Naive B cell (primary cell): ENCODE data around the gene RPTOR. TPM values are rescaled to one million over a fixed set of nuclear protein-coding genes. Genes with fewer than 3 reads are reported as not detected.
A peak's percentile ranks its signal among the peaks of the same experiment; 100 is the strongest.

Experiments used
- ATAC-seq, 2 donors: fragments of 150-1000 bp; cut with Tn5 transposase; 2 replicates each; pipeline ENCODE4 v1.10.0; 2021; ENCODE audit warnings: low read depth in 2 of 2, mild to moderate bottlenecking in 2 of 2, moderate library complexity in 2 of 2
- DNase-seq: peaks from one replicate; pipeline ENCODE4 v3.0.0; 2022
- H3K27ac Mint-ChIP-seq, 6 donors: one replicate each; pipeline ENCODE4 v1.8.0; 2020 to 2022; ENCODE audit warnings: mild to moderate bottlenecking in 6 of 6, mixed read lengths in 6 of 6, moderate library complexity in 5 of 6, inconsistent platforms in 2 of 6
- H3K27me3 Mint-ChIP-seq, 3 donors: one replicate each; pipeline ENCODE4 v1.8.0; 2021 to 2022; ENCODE audit warnings: mixed read lengths in 3 of 3, mild to moderate bottlenecking in 1 of 3
- H3K36me3 Mint-ChIP-seq, 2 donors: one replicate each; pipeline ENCODE4 v1.8.0; 2020 to 2022; ENCODE audit warnings: mixed read lengths in 2 of 2, inconsistent platforms in 1 of 2, mild to moderate bottlenecking in 1 of 2
- H3K4me1 Mint-ChIP-seq, 3 donors: one replicate each; pipeline ENCODE4 v1.8.0; 2020 to 2022; ENCODE audit warnings: mixed read lengths in 3 of 3, inconsistent platforms in 1 of 3, mild to moderate bottlenecking in 1 of 3, moderate library complexity in 1 of 3
- H3K4me3 Mint-ChIP-seq, 8 donors: one replicate each; pipeline ENCODE4 v1.8.0; 2020 to 2022; ENCODE audit warnings: mild to moderate bottlenecking in 8 of 8, mixed read lengths in 8 of 8, moderate library complexity in 8 of 8, inconsistent platforms in 2 of 8
- H3K9me3 Mint-ChIP-seq, 7 donors: one replicate each; pipeline ENCODE4 v1.8.0; 2020 to 2022; ENCODE audit warnings: mixed read lengths in 7 of 7, mild to moderate bottlenecking in 5 of 7, inconsistent platforms in 2 of 7, moderate library complexity in 1 of 7
- polyA plus RNA-seq, 6 donors: library from polyadenylated mRNA; unstranded; fragments of 300-500 nt; fragmentation: Illumina TruSeq; gene quantifications; one replicate each; pipeline ENCODE4 v1.2.3, GENCODE V29; 2021; ENCODE audit warnings: low read depth in 6 of 6

The RPTOR gene
- polyA plus RNA-seq, 6 donors from 2014 or later, result 5.5 to 13.9 (median 9.0) TPM

DNA sequence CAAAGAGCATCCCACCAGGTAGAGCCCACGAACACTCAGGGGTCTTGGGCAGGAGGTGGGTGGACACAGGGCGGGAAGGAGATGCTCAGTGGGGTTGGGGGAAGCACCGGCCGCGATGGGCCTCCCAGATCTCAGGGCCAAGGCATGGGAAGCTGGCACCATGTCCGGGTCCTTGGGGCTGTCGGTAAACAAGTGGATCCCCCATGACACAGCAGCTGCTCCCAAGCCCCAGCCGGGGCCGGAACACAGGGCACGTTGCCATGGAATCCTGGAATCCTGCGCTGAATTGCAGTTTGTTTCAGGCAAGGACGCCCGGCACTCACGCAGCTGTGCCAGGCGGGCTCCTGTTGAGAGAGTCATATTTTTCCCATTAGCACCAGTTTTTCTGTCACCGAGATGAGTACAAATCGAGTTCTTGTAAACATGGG, 424.0 kb downstream of the RPTOR start:
- Mint-ChIP-seq H3K27ac (peak overlapping the region; percentile 20 to 92 (median 82)), H3K4me3 (peak overlapping the region in 2 of 8 donors; percentile 42 to 54), H3K27me3 (no peaks in the 10 kb centered on the region), H3K36me3 (peaks cover 4 to 13% of the 10 kb centered on the region in 2 donors), H3K9me3 (no peaks in the 10 kb centered on the region), H3K4me1 (peaks cover 12 to 22% (median 15%) of the 10 kb centered on the region in 3 donors)
- no peak for DNase-seq
- no peak for ATAC-seq

DNA sequence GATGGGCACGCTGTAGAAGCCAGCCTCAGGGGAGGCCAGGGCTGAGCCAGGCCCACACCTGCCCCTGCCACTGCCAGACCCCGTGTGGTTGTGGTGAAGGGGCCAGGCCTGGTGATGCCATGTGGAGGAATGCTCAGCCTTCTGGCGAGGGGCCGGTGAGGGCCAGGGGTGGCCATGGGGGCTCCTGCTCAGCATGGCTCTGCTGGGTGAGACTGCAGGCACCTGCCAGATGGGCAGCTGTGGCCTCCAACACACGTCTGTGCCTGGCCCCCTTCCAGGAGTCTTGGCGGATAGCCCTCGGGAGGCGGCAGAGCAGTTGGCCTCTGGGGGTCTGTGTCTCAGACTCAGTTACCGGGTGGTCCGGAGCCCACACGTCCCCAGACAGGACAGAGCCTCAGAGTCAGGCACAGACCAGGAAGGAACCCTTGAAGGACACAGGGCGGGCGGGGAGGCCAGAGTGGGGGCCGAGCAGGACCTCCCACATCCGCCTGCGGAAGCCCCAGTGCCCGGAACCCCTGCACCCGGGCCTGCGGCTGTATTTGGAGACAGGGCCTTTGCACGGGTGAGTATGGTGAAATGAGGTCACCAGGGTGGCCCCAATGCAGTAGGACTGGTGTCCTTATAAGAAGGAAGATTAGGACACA, 424.5 kb downstream of the RPTOR start:
- peaks cover 4 to 13% of the 10 kb centered on the region in 2 donors for H3K36me3 Mint-ChIP-seq
- no peak for ATAC-seq
- no peak for DNase-seq
- peak overlapping the region in 4 of 6 donors; percentile 50 to 92 (median 82) for H3K27ac Mint-ChIP-seq
- H3K4me1 Mint-ChIP-seq, result peaks cover 12 to 22% (median 15%) of the 10 kb centered on the region in 3 donors
- no peaks in the 10 kb centered on the region for H3K27me3 Mint-ChIP-seq
- no peaks in the 10 kb centered on the region for H3K9me3 Mint-ChIP-seq
- peak overlapping the region in 3 of 8 donors; percentile 44 to 54 (median 51) for H3K4me3 Mint-ChIP-seq

GRCh38 chr17:80969674-80970043, 425.0 kb downstream of the RPTOR start:
- Mint-ChIP-seq H3K27ac (no peak overlapping the region), H3K27me3 (no peaks in the 10 kb centered on the region), H3K9me3 (no peaks in the 10 kb centered on the region), H3K4me3 (peak overlapping the region in 3 of 8 donors; percentile 44 to 60 (median 51)), H3K4me1 (peaks cover 9 to 22% (median 15%) of the 10 kb centered on the region in 3 donors), H3K36me3 (peaks cover 4 to 9% of the 10 kb centered on the region in 2 donors)
- DNase-seq, result no peak
- no peak for ATAC-seq

DNA sequence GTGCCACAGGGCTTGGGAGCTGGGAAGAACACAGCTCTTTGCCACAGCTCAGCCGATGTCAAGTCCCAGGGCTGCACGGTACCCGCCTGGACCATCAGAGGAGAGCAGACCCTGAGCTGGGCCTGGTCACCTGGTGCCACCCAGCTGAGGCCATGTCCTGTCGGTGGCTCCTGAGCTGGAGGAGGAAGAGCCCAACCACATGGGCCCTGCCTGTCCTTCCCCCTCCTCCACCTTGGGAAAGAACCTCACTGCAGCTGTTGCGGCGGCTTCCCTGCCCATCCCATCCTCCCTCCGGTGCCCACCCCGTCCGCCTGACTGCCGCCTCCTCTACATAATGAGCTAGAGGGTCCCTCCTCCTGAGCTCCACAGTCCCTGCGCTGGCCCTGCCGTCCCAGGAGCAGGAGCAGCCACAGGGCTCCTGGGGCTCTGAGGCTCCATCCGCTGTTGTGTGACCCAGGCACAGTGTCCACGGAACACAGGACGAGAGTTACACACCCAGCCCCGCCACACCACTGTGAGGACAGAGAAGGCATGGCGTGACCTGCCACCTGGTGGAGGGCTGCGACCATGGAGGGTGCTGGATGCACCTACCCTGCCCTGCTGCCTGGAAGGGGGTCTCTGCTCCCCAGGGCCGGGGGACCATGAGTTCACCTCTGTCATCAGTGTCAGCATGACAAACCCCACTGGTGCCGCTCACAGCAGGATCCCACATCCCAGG, 425.6 kb downstream of the RPTOR start:
- Mint-ChIP-seq H3K27ac (peak overlapping the region in 5 of 6 donors; percentile 52 to 92 (median 87)), H3K36me3 (peaks cover 4 to 5% of the 10 kb centered on the region in 2 donors), H3K9me3 (no peaks in the 10 kb centered on the region), H3K27me3 (no peaks in the 10 kb centered on the region), H3K4me1 (peaks cover 9 to 22% (median 15%) of the 10 kb centered on the region in 3 donors), H3K4me3 (peak overlapping the region; percentile 33 to 90 (median 56))
- ATAC-seq (peak; percentile 88 to 94), DNase-seq (peak; percentile 56)

GRCh38 chr17:80970762-80971703, 426.4 kb downstream of the RPTOR start:
- no peaks in the 10 kb centered on the region for H3K9me3 Mint-ChIP-seq
- H3K4me1 Mint-ChIP-seq, result peaks cover 9 to 22% (median 15%) of the 10 kb centered on the region in 3 donors
- ATAC-seq (no peak), DNase-seq (no peak)
- H3K27ac Mint-ChIP-seq, result peak overlapping the region in 2 of 6 donors; percentile 54 to 91
- peak overlapping the region in 5 of 8 donors; percentile 33 to 83 (median 60) for H3K4me3 Mint-ChIP-seq
- H3K27me3 Mint-ChIP-seq, result no peaks in the 10 kb centered on the region
- H3K36me3 Mint-ChIP-seq, result no peaks in the 10 kb centered on the region

DNA sequence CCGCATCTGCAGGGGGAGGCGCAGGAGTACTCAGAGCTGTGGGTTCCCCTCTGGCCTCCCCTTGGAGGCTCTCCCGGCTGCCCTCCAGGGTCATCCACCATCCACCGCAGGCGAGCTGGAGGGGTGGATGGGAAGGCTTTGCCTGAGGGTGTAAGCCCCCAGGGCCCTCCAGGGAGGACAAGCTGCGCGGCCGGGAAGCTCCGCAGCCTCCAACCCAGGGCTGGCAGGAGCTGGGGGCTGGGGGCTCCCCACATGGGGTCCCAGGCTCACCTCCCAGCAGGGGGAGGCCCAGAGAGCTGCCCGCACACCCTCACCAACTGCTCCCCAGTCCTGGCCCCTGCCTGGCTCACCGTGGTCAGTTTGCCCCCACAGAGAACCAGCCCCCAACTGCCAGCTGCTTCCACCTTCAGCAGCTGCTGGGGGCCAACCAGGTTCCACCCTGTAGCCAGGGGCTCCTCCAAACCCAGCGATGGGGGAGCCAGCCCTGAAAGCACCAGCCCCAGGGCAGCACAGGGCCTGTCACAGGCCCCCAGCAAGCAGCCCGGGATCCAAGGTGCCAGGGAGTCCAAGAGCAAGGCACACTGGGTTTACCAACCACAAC, 427.2 kb downstream of the RPTOR start:
- no peak for ATAC-seq
- Mint-ChIP-seq H3K4me1 (peaks cover 9 to 22% (median 15%) of the 10 kb centered on the region in 3 donors), H3K27ac (peak overlapping the region in 1 of 6 donors; percentile 32), H3K36me3 (no peaks in the 10 kb centered on the region), H3K9me3 (no peaks in the 10 kb centered on the region), H3K27me3 (no peaks in the 10 kb centered on the region), H3K4me3 (peak overlapping the region in 1 of 8 donors; percentile 72)
- no peak for DNase-seq

- H3K9me3 Mint-ChIP-seq, result no peaks in the 10 kb centered on the region
- no peaks in the 10 kb centered on the region for H3K36me3 Mint-ChIP-seq
- peak overlapping the region in 1 of 8 donors; percentile 14 for H3K4me3 Mint-ChIP-seq
- ATAC-seq (no peak), DNase-seq (no peak)
- peaks cover 0 to 16% (median 15%) of the 10 kb centered on the region in 3 donors for H3K27me3 Mint-ChIP-seq
- H3K27ac Mint-ChIP-seq, result no peak overlapping the region
- peaks cover 10 to 11% (median 11%) of the 10 kb centered on the region in 3 donors for H3K4me1 Mint-ChIP-seq
These were observed 432.1 kb downstream of the RPTOR start for GRCh38 chr17:80976701-80977100.

DNA sequence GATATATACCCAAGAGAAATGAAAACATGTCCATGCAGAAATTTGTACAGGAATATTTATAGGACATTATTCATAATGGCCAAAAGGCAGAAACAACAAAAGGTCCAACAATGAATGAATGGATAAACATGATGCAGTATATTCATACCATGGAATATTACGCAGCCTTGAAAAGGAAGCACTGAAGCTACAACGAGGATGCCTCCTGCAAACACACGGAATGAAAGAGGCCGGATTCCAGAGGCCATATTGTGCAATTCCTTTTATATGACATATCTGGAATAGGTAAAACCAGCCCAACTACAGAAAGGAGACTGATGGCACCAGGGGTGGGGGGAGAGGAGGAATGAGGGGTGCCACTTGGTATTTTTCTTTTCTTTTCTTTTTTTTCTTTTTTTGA, 432.5 kb downstream of the RPTOR start:
- Mint-ChIP-seq H3K36me3 (no peaks in the 10 kb centered on the region), H3K9me3 (no peaks in the 10 kb centered on the region), H3K27me3 (peaks cover 0 to 19% (median 15%) of the 10 kb centered on the region in 3 donors), H3K4me3 (peak overlapping the region in 1 of 8 donors; percentile 2), H3K4me1 (peaks cover 10 to 11% (median 11%) of the 10 kb centered on the region in 3 donors), H3K27ac (no peak overlapping the region)
- ATAC-seq (no peak), DNase-seq (no peak)

- ATAC-seq (no peak), DNase-seq (no peak)
- Mint-ChIP-seq H3K27ac (peak overlapping the region in 1 of 6 donors; percentile 70), H3K36me3 (no peaks in the 10 kb centered on the region), H3K4me3 (peak overlapping the region in 3 of 8 donors; percentile 19 to 61 (median 39)), H3K27me3 (peaks cover 0 to 19% (median 15%) of the 10 kb centered on the region in 3 donors), H3K4me1 (peaks cover 10 to 11% (median 11%) of the 10 kb centered on the region in 3 donors), H3K9me3 (no peaks in the 10 kb centered on the region)
These were observed 434.2 kb downstream of the RPTOR start for GRCh38 chr17:80978499-80979497.

DNA sequence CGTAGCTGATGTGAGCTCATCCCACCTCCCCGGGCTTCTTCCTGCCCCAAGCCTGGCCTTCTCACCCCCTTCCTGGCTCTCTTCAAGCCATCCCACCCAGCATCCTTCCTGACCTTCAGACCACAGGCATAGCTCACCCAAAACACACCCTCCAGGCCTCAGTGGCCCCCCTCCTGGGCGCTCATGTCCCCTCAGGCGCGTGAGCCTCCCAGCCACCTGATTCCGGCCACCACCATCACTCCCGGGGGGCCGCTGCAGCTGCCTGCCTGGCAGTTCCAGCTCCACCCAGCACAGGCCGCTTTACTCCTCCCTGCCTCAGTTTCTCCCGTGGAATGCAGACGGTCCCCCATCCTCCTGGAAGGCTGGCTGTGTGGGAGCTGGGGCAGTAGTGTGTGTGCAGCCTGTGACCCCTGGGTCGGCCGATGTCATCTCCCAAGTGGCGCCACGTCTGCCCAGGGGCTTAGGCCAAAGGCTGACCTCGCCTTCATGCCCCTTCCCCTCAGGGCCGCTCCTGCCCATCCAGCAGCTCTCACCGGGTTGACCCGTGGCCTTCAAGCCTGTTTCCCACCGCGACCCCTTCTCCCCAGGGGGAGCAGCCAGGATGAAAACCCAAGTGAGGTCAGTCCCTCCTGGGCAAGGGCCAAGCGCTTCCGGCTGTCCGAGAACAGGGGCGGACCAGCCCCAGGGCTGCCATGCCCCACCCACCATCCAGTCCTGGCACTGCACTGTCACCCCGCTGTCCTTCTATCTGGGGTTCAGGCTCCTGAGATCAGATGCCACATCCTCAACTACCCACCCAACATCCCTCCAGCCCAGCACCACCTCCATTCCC, 435.1 kb downstream of the RPTOR start:
- Mint-ChIP-seq H3K4me1 (peaks cover 10 to 11% (median 11%) of the 10 kb centered on the region in 3 donors), H3K4me3 (peak overlapping the region in 6 of 8 donors; percentile 12 to 82 (median 58)), H3K27ac (peak overlapping the region in 2 of 6 donors; percentile 4 to 90), H3K36me3 (no peaks in the 10 kb centered on the region), H3K9me3 (no peaks in the 10 kb centered on the region), H3K27me3 (peaks cover 0 to 19% (median 15%) of the 10 kb centered on the region in 3 donors)
- ATAC-seq, result no peak
- DNase-seq, result no peak
